Ovary (tissue), 3 donors: ENCODE measurements around the gene CEP120.

Experiments
- POLR2A ChIP-seq: fragments of 450-650 bp; IDR thresholded peaks from one replicate; pipeline ENCODE4 v1.6.1; 2017; ENCODE audit warnings: antibody characterized with exemption, mild to moderate bottlenecking, moderate library complexity
- TF ChIP-seq, protein P1 (sequence below), 3 donors: fragments of 450-650 bp in 2 of 3; fragments of 200-600 bp in 1 of 3; IDR thresholded peaks; one replicate each; pipeline versions ENCODE4 v1.5.1 to v1.8.0; 2016 to 2022; ENCODE audit warnings: antibody characterized with exemption in 3 of 3, mild to moderate bottlenecking in 1 of 3
- donor health status: DM: no; HTN: no; CAD: no.

GRCh38 chr5:123350742-123351141 lies 72.5 kb downstream of the CEP120 start:
- TF ChIP-seq POLR2A, result no peak
- TF ChIP-seq, protein P1, sequence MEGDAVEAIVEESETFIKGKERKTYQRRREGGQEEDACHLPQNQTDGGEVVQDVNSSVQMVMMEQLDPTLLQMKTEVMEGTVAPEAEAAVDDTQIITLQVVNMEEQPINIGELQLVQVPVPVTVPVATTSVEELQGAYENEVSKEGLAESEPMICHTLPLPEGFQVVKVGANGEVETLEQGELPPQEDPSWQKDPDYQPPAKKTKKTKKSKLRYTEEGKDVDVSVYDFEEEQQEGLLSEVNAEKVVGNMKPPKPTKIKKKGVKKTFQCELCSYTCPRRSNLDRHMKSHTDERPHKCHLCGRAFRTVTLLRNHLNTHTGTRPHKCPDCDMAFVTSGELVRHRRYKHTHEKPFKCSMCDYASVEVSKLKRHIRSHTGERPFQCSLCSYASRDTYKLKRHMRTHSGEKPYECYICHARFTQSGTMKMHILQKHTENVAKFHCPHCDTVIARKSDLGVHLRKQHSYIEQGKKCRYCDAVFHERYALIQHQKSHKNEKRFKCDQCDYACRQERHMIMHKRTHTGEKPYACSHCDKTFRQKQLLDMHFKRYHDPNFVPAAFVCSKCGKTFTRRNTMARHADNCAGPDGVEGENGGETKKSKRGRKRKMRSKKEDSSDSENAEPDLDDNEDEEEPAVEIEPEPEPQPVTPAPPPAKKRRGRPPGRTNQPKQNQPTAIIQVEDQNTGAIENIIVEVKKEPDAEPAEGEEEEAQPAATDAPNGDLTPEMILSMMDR (IDR thresholded peaks at IDR 0.05), result no peak
